Endothelial cell (in vitro differentiated cells): ENCODE results near the gene NKAIN2. TPM values are rescaled to one million over a fixed set of nuclear protein-coding genes. Genes with fewer than 3 reads are reported as not detected.

Experiments used
- DNase-seq: peaks from one replicate; pipeline ENCODE4 v3.0.0; 2021; ENCODE audit warnings: low spot score
- H3K27ac Mint-ChIP-seq: one replicate; pipeline ENCODE4 v1.8.0; 2021; ENCODE audit warnings: mixed read lengths, inconsistent platforms; ENCODE audit not compliant: unreplicated experiment
- H3K27me3 Mint-ChIP-seq: one replicate; pipeline ENCODE4 v1.8.0; 2021; ENCODE audit warnings: mild to moderate bottlenecking, moderate library complexity, mixed read lengths, inconsistent platforms; ENCODE audit not compliant: unreplicated experiment
- H3K36me3 Mint-ChIP-seq: one replicate; pipeline ENCODE4 v1.8.0; 2021; ENCODE audit warnings: mild to moderate bottlenecking, low read depth, mixed read lengths, inconsistent platforms; ENCODE audit not compliant: unreplicated experiment
- H3K4me1 Mint-ChIP-seq: one replicate; pipeline ENCODE4 v1.8.0; 2021; ENCODE audit warnings: mild to moderate bottlenecking, mixed read lengths, inconsistent platforms; ENCODE audit not compliant: unreplicated experiment
- H3K4me3 Mint-ChIP-seq: one replicate; pipeline ENCODE4 v1.8.0; 2021; ENCODE audit warnings: mild to moderate bottlenecking, mixed read lengths, inconsistent platforms; ENCODE audit not compliant: unreplicated experiment
- H3K9me3 Mint-ChIP-seq: one replicate; pipeline ENCODE4 v1.8.0; 2021; ENCODE audit warnings: mixed read lengths, inconsistent platforms; ENCODE audit not compliant: unreplicated experiment
- total RNA-seq: library from RNA; stranded (reverse); fragmentation: NEBNext Ultra II Directional; extraction: Animal tissue kit (Norgen Biotek cat#: 25700); gene quantifications from one replicate; pipeline ENCODE4 v1.2.1, GENCODE V29; 2021; ENCODE audit not compliant: unreplicated experiment
- TF ChIP-seq, protein P1 (sequence below): fragments of 200-600 bp; sonication (generic); IDR thresholded peaks from one replicate; pipeline ENCODE4 v1.5.0; 2021; ENCODE audit warnings: antibody characterized with exemption; ENCODE audit not compliant: unreplicated experiment

NKAIN2 gene
- total RNA-seq, 1 donor from 2014 or later, result 9.5 TPM

DNA sequence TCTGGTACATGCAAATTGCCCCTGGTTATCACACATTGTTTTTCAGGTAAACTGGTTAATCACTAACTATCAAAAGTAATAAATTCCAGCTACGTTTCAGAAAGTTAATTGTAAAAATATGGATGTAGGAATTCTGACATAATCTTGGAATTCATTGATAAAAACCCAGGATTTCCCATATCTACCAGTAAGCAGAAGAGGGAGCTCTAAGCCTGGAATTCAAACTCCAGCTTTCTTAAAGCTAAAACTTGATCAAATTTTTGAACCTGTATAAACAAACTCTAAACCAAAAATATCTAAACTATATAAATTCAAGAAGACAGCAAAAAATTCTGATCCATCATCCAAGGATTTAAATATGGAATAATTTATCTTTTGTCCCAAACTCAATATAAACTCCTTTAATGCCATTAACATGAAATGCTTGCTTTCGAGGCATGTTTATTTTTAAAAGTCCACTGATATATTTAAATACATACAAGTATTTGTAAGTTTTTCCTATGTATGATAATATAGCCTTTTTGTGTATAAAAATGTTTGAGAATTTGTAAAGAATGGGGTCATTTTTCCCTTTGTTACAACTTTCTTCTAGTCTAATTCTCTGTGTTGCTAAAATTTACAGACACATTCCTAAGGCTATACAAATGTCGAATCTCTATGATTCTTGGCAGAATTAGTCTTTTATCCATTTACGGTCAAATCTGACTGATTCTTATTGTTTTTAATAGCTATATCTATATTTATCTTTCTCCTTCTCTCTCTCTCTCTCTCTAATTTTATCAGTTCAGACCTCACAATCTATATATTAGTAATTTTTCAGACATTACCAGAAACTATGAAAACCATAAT, 1067.2 kb downstream of the NKAIN2 start:
- no peaks in the 10 kb centered on the region for H3K27me3 Mint-ChIP-seq
- no peaks in the 10 kb centered on the region for H3K36me3 Mint-ChIP-seq
- H3K4me3 Mint-ChIP-seq, result no peak overlapping the region
- peaks cover 11% of the 10 kb centered on the region for H3K4me1 Mint-ChIP-seq
- TF ChIP-seq, protein P1, sequence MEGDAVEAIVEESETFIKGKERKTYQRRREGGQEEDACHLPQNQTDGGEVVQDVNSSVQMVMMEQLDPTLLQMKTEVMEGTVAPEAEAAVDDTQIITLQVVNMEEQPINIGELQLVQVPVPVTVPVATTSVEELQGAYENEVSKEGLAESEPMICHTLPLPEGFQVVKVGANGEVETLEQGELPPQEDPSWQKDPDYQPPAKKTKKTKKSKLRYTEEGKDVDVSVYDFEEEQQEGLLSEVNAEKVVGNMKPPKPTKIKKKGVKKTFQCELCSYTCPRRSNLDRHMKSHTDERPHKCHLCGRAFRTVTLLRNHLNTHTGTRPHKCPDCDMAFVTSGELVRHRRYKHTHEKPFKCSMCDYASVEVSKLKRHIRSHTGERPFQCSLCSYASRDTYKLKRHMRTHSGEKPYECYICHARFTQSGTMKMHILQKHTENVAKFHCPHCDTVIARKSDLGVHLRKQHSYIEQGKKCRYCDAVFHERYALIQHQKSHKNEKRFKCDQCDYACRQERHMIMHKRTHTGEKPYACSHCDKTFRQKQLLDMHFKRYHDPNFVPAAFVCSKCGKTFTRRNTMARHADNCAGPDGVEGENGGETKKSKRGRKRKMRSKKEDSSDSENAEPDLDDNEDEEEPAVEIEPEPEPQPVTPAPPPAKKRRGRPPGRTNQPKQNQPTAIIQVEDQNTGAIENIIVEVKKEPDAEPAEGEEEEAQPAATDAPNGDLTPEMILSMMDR, result peak; percentile 57
- H3K9me3 Mint-ChIP-seq, result no peaks in the 10 kb centered on the region
- H3K27ac Mint-ChIP-seq, result no peak overlapping the region
- DNase-seq, result no peak

DNA sequence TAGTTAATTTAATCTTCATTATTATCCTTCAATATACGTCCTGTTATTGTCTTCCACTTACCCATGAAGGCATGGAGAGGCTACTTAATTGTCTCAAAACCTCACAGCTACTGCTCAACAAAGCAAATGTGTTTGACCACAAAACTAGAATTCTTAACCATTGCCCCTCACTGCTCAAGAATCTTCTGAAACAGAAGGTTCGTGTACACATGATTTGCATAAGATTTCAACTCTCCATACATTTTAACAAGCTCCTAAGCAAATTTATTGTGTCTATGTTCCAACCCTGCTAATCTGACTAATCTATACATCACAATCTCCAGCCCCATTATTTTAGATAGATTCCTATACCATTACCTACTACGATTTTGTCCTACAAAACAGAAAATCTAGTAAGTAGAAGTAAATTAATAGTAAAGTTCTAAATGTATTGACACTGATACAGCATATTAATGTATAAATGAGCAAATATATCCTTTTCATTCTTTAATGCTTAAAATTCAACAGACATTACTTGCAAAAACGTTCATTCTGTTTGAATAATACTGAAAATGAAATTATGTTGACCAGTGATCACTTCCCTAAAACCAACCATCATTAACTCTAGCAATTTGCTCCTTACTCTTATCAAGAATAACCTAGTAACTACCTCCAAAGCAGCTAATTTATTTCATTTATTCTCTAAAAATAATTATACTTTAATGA, 1068.8 kb downstream of the NKAIN2 start:
- no peaks in the 10 kb centered on the region for H3K27me3 Mint-ChIP-seq

DNA sequence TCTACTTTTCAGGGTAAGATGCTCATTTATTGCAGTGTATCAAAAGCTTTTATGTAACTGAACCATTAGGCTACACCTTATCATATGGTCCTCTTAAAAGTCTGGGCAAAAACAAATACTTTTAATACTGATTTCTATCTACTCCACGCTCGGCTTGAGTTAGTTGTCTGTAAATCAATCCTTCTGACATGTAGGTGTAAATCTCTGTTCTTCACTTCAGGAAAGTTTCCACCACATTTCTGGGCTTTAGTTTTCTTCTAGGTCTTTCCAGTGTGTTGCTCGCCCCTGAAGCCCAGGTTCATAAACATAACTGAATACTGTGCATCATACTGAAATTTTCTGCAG, 1069.4 kb downstream of the NKAIN2 start:
- Mint-ChIP-seq H3K9me3 (no peaks in the 10 kb centered on the region), H3K36me3 (no peaks in the 10 kb centered on the region), H3K27me3 (no peaks in the 10 kb centered on the region), H3K27ac (no peak overlapping the region), H3K4me3 (no peak overlapping the region), H3K4me1 (peaks cover 5% of the 10 kb centered on the region)
- no peak for DNase-seq
- TF ChIP-seq, protein P1, result no peak

More for the DNA sequence above, 1068.8 kb downstream of the NKAIN2 start:
- no peaks in the 10 kb centered on the region for H3K36me3 Mint-ChIP-seq
- DNase-seq, result no peak
- H3K27ac Mint-ChIP-seq, result no peak overlapping the region
- H3K9me3 Mint-ChIP-seq, result no peaks in the 10 kb centered on the region
- H3K4me1 Mint-ChIP-seq, result peaks cover 8% of the 10 kb centered on the region
- TF ChIP-seq, protein P1, result no peak
- H3K4me3 Mint-ChIP-seq, result no peak overlapping the region

Other genes starting within 250 kb of the NKAIN2 start
- 9.1 TPM for gene TRDN, start 166.9 kb upstream of the NKAIN2 start, total RNA-seq